Measurements from ENCODE around the gene OR9Q1. TPM values are rescaled to one million over a fixed set of nuclear protein-coding genes. Genes with fewer than 3 reads are reported as not detected.

Gene OR9Q1
- total RNA-seq, 1 donor from 2014 or later: not detected

DNA sequence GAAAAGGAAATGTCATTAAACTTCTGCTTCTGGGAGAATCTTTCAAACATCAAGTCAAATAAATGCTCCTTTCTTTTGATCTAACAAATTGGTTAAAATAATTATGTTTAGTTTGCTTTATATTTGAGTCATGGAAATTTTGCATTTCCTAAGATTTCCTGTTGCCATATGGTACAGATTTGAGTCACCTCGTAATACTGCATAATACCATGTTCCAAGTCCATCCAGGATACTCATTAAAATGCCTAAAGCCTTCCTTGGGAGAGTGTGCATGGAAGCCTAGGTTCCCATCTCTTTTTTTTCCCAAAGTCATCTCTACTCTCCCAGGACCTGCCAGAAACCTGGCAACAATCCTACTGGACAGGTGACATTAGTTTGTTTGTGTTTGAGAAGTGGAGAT lies 97.4 kb downstream of the OR9Q1 start:
- Histone ChIP-seq H3K9me3 (no peaks in the 10 kb centered on the region), H3K27ac (no peak overlapping the region), H3K36me3 (no peaks in the 10 kb centered on the region), H3K27me3 (no peaks in the 10 kb centered on the region), H3K4me1 (no peaks in the 10 kb centered on the region), H3K4me3 (no peak overlapping the region)
- TF ChIP-seq POLR2A (IDR thresholded peaks at IDR 0.05) (no peak), POLR2AphosphoS5 (IDR thresholded peaks at IDR 0.05; ENCODE audit: insufficient read depth in 1 of 2, low read depth in 1 of 2) (no peak), CTCF (IDR thresholded peaks at IDR 0.05) (no peak)
- no peak for DNase-seq (ENCODE audit: extremely low spot score in 2 of 2)
- intact Hi-C loops (cut with DNase I): no loop called here

- no peak within 1 kb of the TSS for H3K27ac ChIP-seq
- H3K36me3 ChIP-seq: no peaks in the 10 kb centered on the region
- intact Hi-C loops (cut with DNase I): no loop called here
- no peak within 1 kb of the TSS for H3K4me3 ChIP-seq
- H3K27me3 ChIP-seq: no peaks in the 10 kb centered on the region
- no peaks in the 10 kb centered on the region for H3K4me1 ChIP-seq
- no peak for DNase-seq (ENCODE audit: extremely low spot score in 2 of 2)
- TF ChIP-seq POLR2AphosphoS5 (IDR thresholded peaks at IDR 0.05; ENCODE audit: insufficient read depth in 1 of 2, low read depth in 1 of 2): no peak
- no peak for TF ChIP-seq POLR2A (IDR thresholded peaks at IDR 0.05)
- no peak for TF ChIP-seq CTCF (IDR thresholded peaks at IDR 0.05)
- no peaks in the 10 kb centered on the region for H3K9me3 ChIP-seq
These were observed 101.8 kb downstream of the OR9Q1 start, which contains the start of gene OR9I1 for GRCh38 chr11:58125469-58125868. TSS of gene OR9I1 (minus strand) at chr11:58125530. CDS start at chr11:58119444, 6,086 bp downstream.

DNA sequence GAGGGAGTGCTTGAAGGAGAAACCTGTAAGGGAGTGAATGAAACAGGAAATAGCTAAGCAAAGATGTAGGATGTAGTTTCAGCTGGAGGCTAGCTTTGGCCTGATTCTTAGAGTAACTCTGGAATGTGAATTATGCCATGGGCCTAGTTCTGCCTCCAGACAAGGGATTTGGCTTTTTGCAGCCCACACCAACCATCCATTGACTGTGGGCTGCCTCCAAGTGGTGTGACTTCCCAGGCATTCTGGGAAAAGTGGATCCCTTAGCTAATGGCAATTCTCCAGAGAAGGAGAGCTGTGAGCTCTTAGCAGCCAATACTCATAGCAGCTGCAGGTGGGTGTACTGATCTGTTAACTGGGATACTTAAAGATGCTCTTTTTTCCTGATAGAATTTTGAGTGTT lies 103.7 kb downstream of the OR9Q1 start:
- no peak for DNase-seq (ENCODE audit: extremely low spot score in 2 of 2)
- Histone ChIP-seq H3K27ac (no peak overlapping the region), H3K27me3 (no peaks in the 10 kb centered on the region), H3K9me3 (no peaks in the 10 kb centered on the region), H3K36me3 (no peaks in the 10 kb centered on the region), H3K4me3 (no peak overlapping the region), H3K4me1 (no peaks in the 10 kb centered on the region)
- TF ChIP-seq POLR2AphosphoS5 (IDR thresholded peaks at IDR 0.05; ENCODE audit: insufficient read depth in 1 of 2, low read depth in 1 of 2) (no peak), POLR2A (IDR thresholded peaks at IDR 0.05) (no peak), CTCF (IDR thresholded peaks at IDR 0.05) (no peak)
- intact Hi-C loops (cut with DNase I): no loop called here

GRCh38 chr11:58133309-58134076 lies 109.8 kb downstream of the OR9Q1 start:
- no peak for DNase-seq (ENCODE audit: extremely low spot score in 2 of 2)

More at GRCh38 chr11:58133309-58134076, 109.8 kb downstream of the OR9Q1 start:
- TF ChIP-seq POLR2AphosphoS5 (IDR thresholded peaks at IDR 0.05; ENCODE audit: insufficient read depth in 1 of 2, low read depth in 1 of 2) (no peak), CTCF (IDR thresholded peaks at IDR 0.05) (no peak), POLR2A (IDR thresholded peaks at IDR 0.05) (no peak)
- intact Hi-C loops (cut with DNase I): loop anchor here (10.0 kb wide), 1 partner anchor 781 kb away; no protein-coding TSS in a partner anchor
- Histone ChIP-seq H3K36me3 (no peaks in the 10 kb centered on the region), H3K27ac (no peak overlapping the region), H3K4me3 (no peak overlapping the region), H3K27me3 (no peaks in the 10 kb centered on the region), H3K4me1 (no peaks in the 10 kb centered on the region), H3K9me3 (no peaks in the 10 kb centered on the region)

Data from vagina (tissue), 2 donors.